ENCODE measurements around the gene RPUSD1. TPM values are rescaled to one million over a fixed set of nuclear protein-coding genes. Genes with fewer than 3 reads are reported as not detected.

RPUSD1 gene
- total and polyA plus RNA-seq, 2 of the 13 experiments (the other 11 are each of a cell fraction or from before 2014, with no cell fraction given) = 13.1 to 26.2 TPM

DNA sequence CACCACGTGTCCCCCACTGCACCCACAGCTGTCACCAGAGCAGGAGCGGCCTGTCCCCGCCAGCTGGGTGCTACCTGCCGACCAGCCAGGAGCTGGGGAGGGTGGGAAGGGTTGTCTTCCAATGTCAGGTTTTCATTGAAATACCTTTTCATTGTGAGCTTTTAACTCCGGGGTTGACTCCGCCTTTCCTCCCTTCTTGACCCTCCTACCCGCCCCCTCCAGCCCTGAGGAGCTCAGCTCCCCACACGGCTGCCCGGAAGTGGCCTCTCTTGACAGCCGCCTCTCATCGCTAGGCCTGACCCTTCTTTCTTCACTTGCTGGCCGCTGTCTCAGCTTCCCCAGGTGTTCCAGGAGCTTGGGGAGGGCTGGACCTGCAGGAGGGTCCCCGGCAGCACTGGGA lies 33.6 kb upstream of the RPUSD1 start:
- no TSS peak for BruUV-seq (replicated peaks)
- CTCF ChIA-PET (ENCODE audit: low intra/inter-chr PET ratio, low total read pairs) = no interaction called here
- Histone ChIP-seq H2AFZ (ENCODE audit: low read length) (no peak overlapping the region), H3K4me1 (ENCODE audit: insufficient read depth, low read length) (no peaks in the 10 kb centered on the region), H3K27ac (ENCODE audit: extremely low read length, insufficient read depth, low read length) (no peak overlapping the region), H3K9ac (ENCODE audit: insufficient read depth, low read depth, low read length) (no peak overlapping the region), H4K20me1 (ENCODE audit: insufficient read depth, low read length) (0 out of 2 replicates have a peak, but pooled peaks cover 3% of the 10 kb centered on the region), H3K79me2 (ENCODE audit: insufficient read depth, low read length) (no peaks in the 10 kb centered on the region), H3K4me3 (replicated peaks in 1 of 3; ENCODE audit: insufficient read depth in 1 of 3, low read depth in 2 of 3, low read length in 3 of 3) (no peak overlapping the region), H3K9me3 (ENCODE audit: low read length) (0 out of 2 replicates have a peak, but pooled peaks cover 5% of the 10 kb centered on the region), H3K27me3 (ENCODE audit: control insufficient read depth in 1 of 2, insufficient read depth in 2 of 2, low read length in 2 of 2) (peaks cover 17 to 75% of the 10 kb centered on the region in 2 experiments), H3K4me2 (ENCODE audit: low read depth, low read length) (no peak overlapping the region), H3K36me3 (replicated peaks in 1 of 2; ENCODE audit: control insufficient read depth in 1 of 2, insufficient read depth in 2 of 2, low read length in 2 of 2) (no peaks in the 10 kb centered on the region)
- POLR2A ChIA-PET = no interaction called here
- FAIRE-seq (no peak), ATAC-seq (no peak), DNase-seq (ENCODE audit: low spot score) (no peak)
- intact Hi-C loops (cut with micrococcal nuclease; ENCODE audit: unreplicated experiment) (no loop called here), in situ Hi-C loops (cut with HindIII; ENCODE audit: extremely low pct_ligation_motif_present, low pct_unique_long_range_greater_than_20kb) (loop anchor here (25.0 kb wide), 1 partner anchor 391 kb away; no protein-coding TSS in a partner anchor)
- WGBS (ENCODE audit: low lambda C conversion rate) = 28% methylated on average over 11 of the region's 13 CpGs
- TF ChIP-seq, protein P1, sequence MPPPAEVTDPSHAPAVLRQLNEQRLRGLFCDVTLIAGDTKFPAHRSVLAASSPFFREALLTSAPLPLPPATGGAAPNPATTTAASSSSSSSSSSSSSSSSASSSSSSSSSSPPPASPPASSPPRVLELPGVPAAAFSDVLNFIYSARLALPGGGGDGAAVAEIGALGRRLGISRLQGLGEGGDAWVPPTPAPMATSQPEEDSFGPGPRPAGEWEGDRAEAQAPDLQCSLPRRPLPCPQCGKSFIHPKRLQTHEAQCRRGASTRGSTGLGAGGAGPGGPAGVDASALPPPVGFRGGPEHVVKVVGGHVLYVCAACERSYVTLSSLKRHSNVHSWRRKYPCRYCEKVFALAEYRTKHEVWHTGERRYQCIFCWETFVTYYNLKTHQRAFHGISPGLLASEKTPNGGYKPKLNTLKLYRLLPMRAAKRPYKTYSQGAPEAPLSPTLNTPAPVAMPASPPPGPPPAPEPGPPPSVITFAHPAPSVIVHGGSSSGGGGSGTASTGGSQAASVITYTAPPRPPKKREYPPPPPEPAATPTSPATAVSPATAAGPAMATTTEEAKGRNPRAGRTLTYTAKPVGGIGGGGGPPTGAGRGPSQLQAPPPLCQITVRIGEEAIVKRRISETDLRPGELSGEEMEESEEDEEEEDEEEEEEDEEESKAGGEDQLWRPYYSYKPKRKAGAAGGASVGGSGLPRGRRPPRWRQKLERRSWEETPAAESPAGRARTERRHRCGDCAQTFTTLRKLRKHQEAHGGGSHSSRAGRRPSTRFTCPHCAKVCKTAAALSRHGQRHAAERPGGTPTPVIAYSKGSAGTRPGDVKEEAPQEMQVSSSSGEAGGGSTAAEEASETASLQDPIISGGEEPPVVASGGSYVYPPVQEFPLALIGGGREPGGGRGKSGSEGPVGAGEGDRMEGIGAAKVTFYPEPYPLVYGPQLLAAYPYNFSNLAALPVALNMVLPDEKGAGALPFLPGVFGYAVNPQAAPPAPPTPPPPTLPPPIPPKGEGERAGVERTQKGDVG (CRISPR knock-in tag; IDR thresholded peaks at IDR 0.05; ENCODE audit: borderline replicate concordance) = no peak
- TF ChIP-seq NFYC (CRISPR knock-in tag; IDR thresholded peaks at IDR 0.05) (no peak), RFXAP (CRISPR knock-in tag; IDR thresholded peaks at IDR 0.05; ENCODE audit: borderline replicate concordance) (no peak), GATA4 (IDR thresholded peaks at IDR 0.05; ENCODE audit: borderline replicate concordance, low read depth) (no peak), ZNF557 (CRISPR knock-in tag; IDR thresholded peaks at IDR 0.05) (no peak), ZFP36L2 (CRISPR knock-in tag; IDR thresholded peaks at IDR 0.05) (no peak), ZFP36 (IDR thresholded peaks at IDR 0.05; ENCODE audit: borderline replicate concordance, low read depth, low read length, partially characterized antibody) (no peak), BORCS8-MEF2B (CRISPR knock-in tag; IDR thresholded peaks at IDR 0.05) (no peak), CENPT (CRISPR knock-in tag; IDR thresholded peaks at IDR 0.05; ENCODE audit: low read depth) (no peak)
- TF ChIP-seq, protein P2, sequence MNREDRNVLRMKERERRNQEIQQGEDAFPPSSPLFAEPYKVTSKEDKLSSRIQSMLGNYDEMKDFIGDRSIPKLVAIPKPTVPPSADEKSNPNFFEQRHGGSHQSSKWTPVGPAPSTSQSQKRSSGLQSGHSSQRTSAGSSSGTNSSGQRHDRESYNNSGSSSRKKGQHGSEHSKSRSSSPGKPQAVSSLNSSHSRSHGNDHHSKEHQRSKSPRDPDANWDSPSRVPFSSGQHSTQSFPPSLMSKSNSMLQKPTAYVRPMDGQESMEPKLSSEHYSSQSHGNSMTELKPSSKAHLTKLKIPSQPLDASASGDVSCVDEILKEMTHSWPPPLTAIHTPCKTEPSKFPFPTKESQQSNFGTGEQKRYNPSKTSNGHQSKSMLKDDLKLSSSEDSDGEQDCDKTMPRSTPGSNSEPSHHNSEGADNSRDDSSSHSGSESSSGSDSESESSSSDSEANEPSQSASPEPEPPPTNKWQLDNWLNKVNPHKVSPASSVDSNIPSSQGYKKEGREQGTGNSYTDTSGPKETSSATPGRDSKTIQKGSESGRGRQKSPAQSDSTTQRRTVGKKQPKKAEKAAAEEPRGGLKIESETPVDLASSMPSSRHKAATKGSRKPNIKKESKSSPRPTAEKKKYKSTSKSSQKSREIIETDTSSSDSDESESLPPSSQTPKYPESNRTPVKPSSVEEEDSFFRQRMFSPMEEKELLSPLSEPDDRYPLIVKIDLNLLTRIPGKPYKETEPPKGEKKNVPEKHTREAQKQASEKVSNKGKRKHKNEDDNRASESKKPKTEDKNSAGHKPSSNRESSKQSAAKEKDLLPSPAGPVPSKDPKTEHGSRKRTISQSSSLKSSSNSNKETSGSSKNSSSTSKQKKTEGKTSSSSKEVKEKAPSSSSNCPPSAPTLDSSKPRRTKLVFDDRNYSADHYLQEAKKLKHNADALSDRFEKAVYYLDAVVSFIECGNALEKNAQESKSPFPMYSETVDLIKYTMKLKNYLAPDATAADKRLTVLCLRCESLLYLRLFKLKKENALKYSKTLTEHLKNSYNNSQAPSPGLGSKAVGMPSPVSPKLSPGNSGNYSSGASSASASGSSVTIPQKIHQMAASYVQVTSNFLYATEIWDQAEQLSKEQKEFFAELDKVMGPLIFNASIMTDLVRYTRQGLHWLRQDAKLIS (CRISPR knock-in tag; IDR thresholded peaks at IDR 0.05) = no peak
- TF ChIP-seq, protein P3, sequence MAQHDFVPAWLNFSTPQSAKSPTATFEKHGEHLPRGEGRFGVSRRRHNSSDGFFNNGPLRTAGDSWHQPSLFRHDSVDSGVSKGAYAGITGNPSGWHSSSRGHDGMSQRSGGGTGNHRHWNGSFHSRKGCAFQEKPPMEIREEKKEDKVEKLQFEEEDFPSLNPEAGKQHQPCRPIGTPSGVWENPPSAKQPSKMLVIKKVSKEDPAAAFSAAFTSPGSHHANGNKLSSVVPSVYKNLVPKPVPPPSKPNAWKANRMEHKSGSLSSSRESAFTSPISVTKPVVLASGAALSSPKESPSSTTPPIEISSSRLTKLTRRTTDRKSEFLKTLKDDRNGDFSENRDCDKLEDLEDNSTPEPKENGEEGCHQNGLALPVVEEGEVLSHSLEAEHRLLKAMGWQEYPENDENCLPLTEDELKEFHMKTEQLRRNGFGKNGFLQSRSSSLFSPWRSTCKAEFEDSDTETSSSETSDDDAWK (CRISPR knock-in tag; IDR thresholded peaks at IDR 0.05) = no peak
- TF ChIP-seq, protein P4, sequence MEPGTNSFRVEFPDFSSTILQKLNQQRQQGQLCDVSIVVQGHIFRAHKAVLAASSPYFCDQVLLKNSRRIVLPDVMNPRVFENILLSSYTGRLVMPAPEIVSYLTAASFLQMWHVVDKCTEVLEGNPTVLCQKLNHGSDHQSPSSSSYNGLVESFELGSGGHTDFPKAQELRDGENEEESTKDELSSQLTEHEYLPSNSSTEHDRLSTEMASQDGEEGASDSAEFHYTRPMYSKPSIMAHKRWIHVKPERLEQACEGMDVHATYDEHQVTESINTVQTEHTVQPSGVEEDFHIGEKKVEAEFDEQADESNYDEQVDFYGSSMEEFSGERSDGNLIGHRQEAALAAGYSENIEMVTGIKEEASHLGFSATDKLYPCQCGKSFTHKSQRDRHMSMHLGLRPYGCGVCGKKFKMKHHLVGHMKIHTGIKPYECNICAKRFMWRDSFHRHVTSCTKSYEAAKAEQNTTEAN (CRISPR knock-in tag; conservative IDR thresholded peaks at IDR 0.05) = no peak
- TF ChIP-seq, protein P5, sequence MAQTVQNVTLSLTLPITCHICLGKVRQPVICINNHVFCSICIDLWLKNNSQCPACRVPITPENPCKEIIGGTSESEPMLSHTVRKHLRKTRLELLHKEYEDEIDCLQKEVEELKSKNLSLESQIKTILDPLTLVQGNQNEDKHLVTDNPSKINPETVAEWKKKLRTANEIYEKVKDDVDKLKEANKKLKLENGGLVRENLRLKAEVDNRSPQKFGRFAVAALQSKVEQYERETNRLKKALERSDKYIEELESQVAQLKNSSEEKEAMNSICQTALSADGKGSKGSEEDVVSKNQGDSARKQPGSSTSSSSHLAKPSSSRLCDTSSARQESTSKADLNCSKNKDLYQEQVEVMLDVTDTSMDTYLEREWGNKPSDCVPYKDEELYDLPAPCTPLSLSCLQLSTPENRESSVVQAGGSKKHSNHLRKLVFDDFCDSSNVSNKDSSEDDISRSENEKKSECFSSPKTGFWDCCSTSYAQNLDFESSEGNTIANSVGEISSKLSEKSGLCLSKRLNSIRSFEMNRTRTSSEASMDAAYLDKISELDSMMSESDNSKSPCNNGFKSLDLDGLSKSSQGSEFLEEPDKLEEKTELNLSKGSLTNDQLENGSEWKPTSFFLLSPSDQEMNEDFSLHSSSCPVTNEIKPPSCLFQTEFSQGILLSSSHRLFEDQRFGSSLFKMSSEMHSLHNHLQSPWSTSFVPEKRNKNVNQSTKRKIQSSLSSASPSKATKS (CRISPR knock-in tag; IDR thresholded peaks at IDR 0.05) = no peak
